Measurements from ENCODE around the gene EFHB. TPM values are rescaled to one million over a fixed set of nuclear protein-coding genes. Genes with fewer than 3 reads are reported as not detected.

EFHB gene
- total RNA-seq, 1 experiment from 2014 or later, result 1.9 TPM

GRCh38 chr3:19931767-19932188 is 2.2 kb downstream of the EFHB start:
- H3K27me3 Mint-ChIP-seq (ENCODE audit: low read depth), result no peaks in the 10 kb centered on the region; the same call in 1 of the 2 replicates
- no peaks in the 10 kb centered on the region; a peak in 1 of 5 replicates for H3K9me3 Mint-ChIP-seq
- no peaks in the 10 kb centered on the region for H3K79me2 ChIP-seq (ENCODE audit: insufficient read depth, low read length)
- no peak overlapping the region for H2BK12ac ChIP-seq (ENCODE audit: insufficient read length, low read depth, low read length)
- no peak overlapping the region for H2BK5ac ChIP-seq (ENCODE audit: insufficient read length, low read length)
- no peak overlapping the region for H4K91ac ChIP-seq (ENCODE audit: insufficient read length, low read depth, low read length)
- H2AK5ac ChIP-seq (ENCODE audit: insufficient read length, low read length), result no peak overlapping the region
- H3K4me3 Mint-ChIP-seq, result no peak overlapping the region
- H3K14ac ChIP-seq (ENCODE audit: insufficient read depth, low read length), result no peak overlapping the region
- no peak overlapping the region for H4K8ac ChIP-seq (replicated peaks; ENCODE audit: insufficient read length, low read depth, low read length)
- no peak overlapping the region for H2BK15ac ChIP-seq (ENCODE audit: low read depth, low read length)
- H3K27ac ChIP-seq (ENCODE audit: insufficient read length, low read depth, low read length), result no peak overlapping the region
- no peaks in the 10 kb centered on the region for H3K23me2 ChIP-seq (ENCODE audit: insufficient read length, low read depth, low read length, poor library complexity, severe bottlenecking)
- H3K4me2 ChIP-seq (ENCODE audit: insufficient read depth, insufficient read length, low read length), result no peak overlapping the region
- H3K18ac ChIP-seq (ENCODE audit: insufficient read length, low read depth, low read length), result no peak overlapping the region
- no peak overlapping the region for H2BK20ac ChIP-seq (ENCODE audit: low read depth, low read length, poor library complexity, severe bottlenecking)
- no peaks in the 10 kb centered on the region for H4K20me1 ChIP-seq (ENCODE audit: control insufficient read depth, insufficient read depth, insufficient read length)
- no peaks in the 10 kb centered on the region; the same call in 1 of the 2 replicates for H3K4me1 ChIP-seq (ENCODE audit: insufficient read depth, low read length)
- peaks cover 9 to 10% of the 10 kb centered on the region in 2 experiments for H3K4me1 Mint-ChIP-seq
- H3K23ac ChIP-seq (ENCODE audit: insufficient read length, low read depth, low read length), result no peak overlapping the region
- H3K9me3 ChIP-seq (ENCODE audit: control insufficient read depth, low read depth, low read length), result no peaks in the 10 kb centered on the region
- H2AFZ ChIP-seq (ENCODE audit: low read length), result no peak overlapping the region
- H3K27me3 ChIP-seq (ENCODE audit: insufficient read depth, low read length), result no peaks in the 10 kb centered on the region
- H3T11ph ChIP-seq (ENCODE audit: low read length), result no peak overlapping the region
- H3K4ac ChIP-seq (ENCODE audit: low read depth, low read length), result no peak overlapping the region
- no peak for TF ChIP-seq CTCF (conservative IDR thresholded peaks at IDR 0.05)
- DNase-seq, result no peak
- no peak overlapping the region for H3K56ac ChIP-seq (ENCODE audit: insufficient read length, low read depth, low read length)
- H3K36me3 Mint-ChIP-seq (ENCODE audit: insufficient read depth in 1 of 3, low read depth in 3 of 3), result no peaks in the 10 kb centered on the region
- no peak overlapping the region for H3K9ac ChIP-seq (ENCODE audit: extremely low read depth, insufficient read length, low read length)
- no peaks in the 10 kb centered on the region for H3K79me1 ChIP-seq (ENCODE audit: insufficient read depth, low read depth, low read length, poor library complexity, severe bottlenecking)
- H4K5ac ChIP-seq (ENCODE audit: insufficient read length, low read depth, low read length), result no peak overlapping the region
- no peak overlapping the region for H3K27ac Mint-ChIP-seq
- no CpG with 5 or more reads among the region's 1 CpG for WGBS (ENCODE audit: extremely low coverage, insufficient read length, low lambda C conversion rate)
- H2BK120ac ChIP-seq (ENCODE audit: low read depth, low read length, poor library complexity, severe bottlenecking), result no peak overlapping the region
